ENCODE measurements around the gene FKBP14. TPM values are rescaled to one million over a fixed set of nuclear protein-coding genes. Genes with fewer than 3 reads are reported as not detected.

The FKBP14 gene
- total and polyA plus RNA-seq, 2 of the 8 experiments (the other 6 are each of a cell fraction or from before 2014, with no cell fraction given), result 3.2 to 20.7 TPM

- FAIRE-seq (no peak), DNase-seq (ENCODE audit: low read depth in 1 of 2, low spot score in 2 of 2) (no peak)
- H3K4me3 ChIP-seq (ENCODE audit: extremely low read depth in 1 of 4, insufficient read depth in 2 of 4, low read depth in 3 of 4, low read length in 4 of 4), result no peak overlapping the region
- H3K4me1 ChIP-seq (replicated peaks in 1 of 4; ENCODE audit: control insufficient read depth in 3 of 4, insufficient read depth in 4 of 4, low read length in 3 of 4), result peaks cover 0 to 4% (median 0%) of the 10 kb centered on the region in 4 experiments; a peak in 2 of 7 replicates
- H3K23me2 ChIP-seq (ENCODE audit: low read depth, low read length), result no peaks in the 10 kb centered on the region
- no peak overlapping the region for H2BK12ac ChIP-seq (ENCODE audit: low read depth, low read length)
- no peak overlapping the region for H4K5ac ChIP-seq (ENCODE audit: insufficient read length, low read depth, low read length)
- no peak overlapping the region for H2AFZ ChIP-seq (ENCODE audit: low read length)
- ChIA-PET CTCF (ENCODE audit: partially characterized antibody) (interaction anchor here (0.6 kb wide), 1 partner anchor 57 kb away, joined by 3 read pairs; no protein-coding TSS in a partner anchor), POLR2A (ENCODE audit: partially characterized antibody) (no interaction called here)
- no peak overlapping the region for H3K4me2 ChIP-seq (ENCODE audit: insufficient read depth in 1 of 2, low read depth in 2 of 2, low read length in 2 of 2)
- TF ChIP-seq CTCF (IDR thresholded peaks at IDR 0.05; ENCODE audit: control extremely low read depth in 1 of 3, insufficient read depth in 1 of 3, low read depth in 1 of 3, low read length in 3 of 3), result no peak
- no peak for TF ChIP-seq ASH2L (IDR thresholded peaks at IDR 0.05; ENCODE audit: low read length)
- no peak overlapping the region for H3K4ac ChIP-seq (replicated peaks; ENCODE audit: insufficient read length, low read depth, low read length)
- 55% methylated on average over 3 of the region's 3 CpGs; no CpG with 5 or more reads in 1 of the 2 experiments for WGBS, 2 experiments (ENCODE audit: extremely low coverage in 1 of 2, insufficient coverage in 1 of 2, insufficient read length in 1 of 2, insufficient replicate concordance in 2 of 2, low coverage in 1 of 2, low lambda C conversion rate in 2 of 2, missing lambda C conversion rate in 1 of 2)
- H4K8ac ChIP-seq (ENCODE audit: extremely low read depth, insufficient read depth, low read length), result no peak overlapping the region
- H3K27ac ChIP-seq (ENCODE audit: low read depth, low read length), result no peak overlapping the region
- H4K91ac ChIP-seq (replicated peaks; ENCODE audit: insufficient read length, low read length), result no peak overlapping the region
- no peaks in the 10 kb centered on the region for H4K20me1 ChIP-seq (replicated peaks in 1 of 2; ENCODE audit: control insufficient read depth in 1 of 2, insufficient read depth in 2 of 2, low read length in 2 of 2)
- no peak overlapping the region for H2BK5ac ChIP-seq (ENCODE audit: low read depth, low read length)
- H3K56ac ChIP-seq (replicated peaks; ENCODE audit: insufficient read length, low read depth, low read length), result no peak overlapping the region
- no peaks in the 10 kb centered on the region for H3K9me3 ChIP-seq (ENCODE audit: insufficient read depth in 2 of 2, low read depth in 1 of 2, low read length in 1 of 2)
- no peak overlapping the region for H3K14ac ChIP-seq (ENCODE audit: insufficient read length)
- H3K79me1 ChIP-seq (ENCODE audit: low read depth, low read length), result no peaks in the 10 kb centered on the region
- no peaks in the 10 kb centered on the region for H3K79me2 ChIP-seq (ENCODE audit: control insufficient read depth in 1 of 2, insufficient read depth in 2 of 2, low read length in 2 of 2)
- H3K9ac ChIP-seq (replicated peaks in 1 of 4; ENCODE audit: extremely low read depth in 1 of 4, low read depth in 3 of 4, low read length in 3 of 4), result no peak overlapping the region
- no peaks in the 10 kb centered on the region for H3K27me3 ChIP-seq (replicated peaks in 1 of 4; ENCODE audit: control insufficient read depth in 3 of 4, extremely low read depth in 1 of 4, insufficient read depth in 3 of 4, low read length in 3 of 4)
- no peak overlapping the region for H2BK20ac ChIP-seq (ENCODE audit: low read length)
- no peak overlapping the region for H2BK120ac ChIP-seq (replicated peaks; ENCODE audit: low read depth, low read length)
- no peak overlapping the region for H2AK5ac ChIP-seq (ENCODE audit: low read depth, low read length)
- no peaks in the 10 kb centered on the region for H3K36me3 ChIP-seq (ENCODE audit: control insufficient read depth in 2 of 4, insufficient read depth in 4 of 4, low read length in 3 of 4)
- H3K23ac ChIP-seq (ENCODE audit: insufficient read length), result no peak overlapping the region
- no peak overlapping the region for H2BK15ac ChIP-seq (ENCODE audit: low read length)
- no peak overlapping the region; the same call in 1 of the 2 replicates for H3K18ac ChIP-seq (ENCODE audit: extremely low read depth, low read length)
These were observed 21.0 kb downstream of the FKBP14 start for GRCh38 chr7:30005464-30005863.

Data from H1 (cell line).